SK-N-SH treated with all-trans-retinoic acid at 6 μM for 48 hours (cell line): ENCODE results near the gene KRT76.

ENCODE experiments used
- ARNTL ChIP-seq: fragments of 450-650 bp; formaldehyde crosslinking; IDR thresholded peaks from 2 replicates; pipeline ENCODE4 v1.5.0; 2020; ENCODE audit warnings: low read depth, mild to moderate bottlenecking, moderate library complexity, borderline replicate concordance
- PPARA ChIP-seq: fragments of 250-450 bp; sonication (Bioruptor Pico); IDR thresholded peaks from 2 replicates; pipeline ENCODE4 v1.5.0; 2020; ENCODE audit warnings: mild to moderate bottlenecking, borderline replicate concordance
- RARB ChIP-seq: fragments of 250-450 bp; sonication (Bioruptor Pico); IDR thresholded peaks from 2 replicates; pipeline ENCODE4 v1.8.0; 2021; ENCODE audit warnings: mild to moderate bottlenecking, moderate library complexity
- TOX ChIP-seq: fragments of 250-450 bp; sonication (Bioruptor Pico); IDR thresholded peaks from 2 replicates; pipeline ENCODE4 v1.8.0; 2021; ENCODE audit warnings: mild to moderate bottlenecking, moderate library complexity, borderline replicate concordance
- ZFP3 ChIP-seq: fragments of 250-450 bp; sonication (Bioruptor Pico); IDR thresholded peaks from 2 replicates; pipeline ENCODE4 v1.5.0; 2020; ENCODE audit warnings: mild to moderate bottlenecking, moderate library complexity
- ZFP30 ChIP-seq: fragments of 450-650 bp; formaldehyde crosslinking; IDR thresholded peaks from 2 replicates; pipeline ENCODE4 v1.5.0; 2022; ENCODE audit warnings: mild to moderate bottlenecking, moderate library complexity
- ZNF565 ChIP-seq: fragments of 450-650 bp; formaldehyde crosslinking; conservative IDR thresholded peaks from 2 replicates; pipeline ENCODE4 v1.5.0; 2020; ENCODE audit warnings: low read depth, mild to moderate bottlenecking, moderate library complexity
- ZNF8 ChIP-seq: fragments of 450-650 bp; formaldehyde crosslinking; IDR thresholded peaks from 2 replicates; pipeline ENCODE4 v1.5.0; 2020; ENCODE audit warnings: mild to moderate bottlenecking, moderate library complexity
- TF ChIP-seq, protein P1 (sequence below): fragments of 250-450 bp; sonication (Bioruptor Pico); IDR thresholded peaks from 2 replicates; pipeline ENCODE4 v1.5.1; 2020; ENCODE audit warnings: low read depth, mild to moderate bottlenecking, moderate library complexity
- TF ChIP-seq, protein P2 (sequence below): fragments of 250-450 bp; sonication (Bioruptor Pico); IDR thresholded peaks from 2 replicates; pipeline ENCODE4 v1.8.0; 2020; ENCODE audit warnings: mild to moderate bottlenecking, moderate library complexity, borderline replicate concordance
- TF ChIP-seq, protein P3 (sequence below): fragments of 250-450 bp; sonication (Bioruptor Pico); IDR thresholded peaks from 2 replicates; pipeline ENCODE4 v1.5.0; 2020; ENCODE audit warnings: mild to moderate bottlenecking, moderate library complexity
- TF ChIP-seq, protein P4 (sequence below): fragments of 250-450 bp; sonication (Bioruptor Pico); IDR thresholded peaks from 2 replicates; pipeline ENCODE4 v1.5.1; 2021; ENCODE audit warnings: mild to moderate bottlenecking, moderate library complexity

DNA sequence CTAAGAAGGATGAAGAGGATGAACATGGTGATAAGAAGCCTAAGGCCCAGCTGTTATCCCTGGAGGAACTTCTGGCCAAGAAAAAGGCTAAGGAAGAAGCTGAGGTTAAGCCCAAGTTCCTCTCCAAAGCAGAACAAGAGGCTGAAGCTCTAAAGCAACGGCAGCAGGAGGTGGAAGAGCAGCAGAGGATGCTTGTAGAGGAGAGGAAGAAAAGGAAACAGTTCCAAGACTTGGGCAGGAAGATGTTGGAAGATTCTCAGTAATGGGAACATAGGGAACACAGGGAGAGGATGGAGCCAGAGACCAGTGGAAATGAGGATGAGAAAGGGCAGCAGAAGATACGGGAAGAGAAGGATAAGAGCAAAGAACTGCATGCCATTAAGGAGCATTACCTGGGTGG is 46.4 kb downstream of the KRT76 start:
- TF ChIP-seq ZNF565 (no peak), TOX (CRISPR knock-in tag) (no peak), ZNF8 (CRISPR knock-in tag) (no peak), ARNTL (CRISPR knock-in tag) (no peak), ZFP30 (CRISPR knock-in tag) (no peak), PPARA (no peak), RARB (CRISPR knock-in tag) (no peak), ZFP3 (CRISPR knock-in tag) (no peak)
- TF ChIP-seq, protein P1, sequence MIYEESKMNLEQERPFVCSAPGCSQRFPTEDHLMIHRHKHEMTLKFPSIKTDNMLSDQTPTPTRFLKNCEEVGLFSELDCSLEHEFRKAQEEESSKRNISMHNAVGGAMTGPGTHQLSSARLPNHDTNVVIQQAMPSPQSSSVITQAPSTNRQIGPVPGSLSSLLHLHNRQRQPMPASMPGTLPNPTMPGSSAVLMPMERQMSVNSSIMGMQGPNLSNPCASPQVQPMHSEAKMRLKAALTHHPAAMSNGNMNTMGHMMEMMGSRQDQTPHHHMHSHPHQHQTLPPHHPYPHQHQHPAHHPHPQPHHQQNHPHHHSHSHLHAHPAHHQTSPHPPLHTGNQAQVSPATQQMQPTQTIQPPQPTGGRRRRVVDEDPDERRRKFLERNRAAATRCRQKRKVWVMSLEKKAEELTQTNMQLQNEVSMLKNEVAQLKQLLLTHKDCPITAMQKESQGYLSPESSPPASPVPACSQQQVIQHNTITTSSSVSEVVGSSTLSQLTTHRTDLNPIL (CRISPR knock-in tag): no peak
- TF ChIP-seq, protein P2, sequence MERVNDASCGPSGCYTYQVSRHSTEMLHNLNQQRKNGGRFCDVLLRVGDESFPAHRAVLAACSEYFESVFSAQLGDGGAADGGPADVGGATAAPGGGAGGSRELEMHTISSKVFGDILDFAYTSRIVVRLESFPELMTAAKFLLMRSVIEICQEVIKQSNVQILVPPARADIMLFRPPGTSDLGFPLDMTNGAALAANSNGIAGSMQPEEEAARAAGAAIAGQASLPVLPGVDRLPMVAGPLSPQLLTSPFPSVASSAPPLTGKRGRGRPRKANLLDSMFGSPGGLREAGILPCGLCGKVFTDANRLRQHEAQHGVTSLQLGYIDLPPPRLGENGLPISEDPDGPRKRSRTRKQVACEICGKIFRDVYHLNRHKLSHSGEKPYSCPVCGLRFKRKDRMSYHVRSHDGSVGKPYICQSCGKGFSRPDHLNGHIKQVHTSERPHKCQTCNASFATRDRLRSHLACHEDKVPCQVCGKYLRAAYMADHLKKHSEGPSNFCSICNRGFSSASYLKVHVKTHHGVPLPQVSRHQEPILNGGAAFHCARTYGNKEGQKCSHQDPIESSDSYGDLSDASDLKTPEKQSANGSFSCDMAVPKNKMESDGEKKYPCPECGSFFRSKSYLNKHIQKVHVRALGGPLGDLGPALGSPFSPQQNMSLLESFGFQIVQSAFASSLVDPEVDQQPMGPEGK: no peak
- TF ChIP-seq, protein P3, sequence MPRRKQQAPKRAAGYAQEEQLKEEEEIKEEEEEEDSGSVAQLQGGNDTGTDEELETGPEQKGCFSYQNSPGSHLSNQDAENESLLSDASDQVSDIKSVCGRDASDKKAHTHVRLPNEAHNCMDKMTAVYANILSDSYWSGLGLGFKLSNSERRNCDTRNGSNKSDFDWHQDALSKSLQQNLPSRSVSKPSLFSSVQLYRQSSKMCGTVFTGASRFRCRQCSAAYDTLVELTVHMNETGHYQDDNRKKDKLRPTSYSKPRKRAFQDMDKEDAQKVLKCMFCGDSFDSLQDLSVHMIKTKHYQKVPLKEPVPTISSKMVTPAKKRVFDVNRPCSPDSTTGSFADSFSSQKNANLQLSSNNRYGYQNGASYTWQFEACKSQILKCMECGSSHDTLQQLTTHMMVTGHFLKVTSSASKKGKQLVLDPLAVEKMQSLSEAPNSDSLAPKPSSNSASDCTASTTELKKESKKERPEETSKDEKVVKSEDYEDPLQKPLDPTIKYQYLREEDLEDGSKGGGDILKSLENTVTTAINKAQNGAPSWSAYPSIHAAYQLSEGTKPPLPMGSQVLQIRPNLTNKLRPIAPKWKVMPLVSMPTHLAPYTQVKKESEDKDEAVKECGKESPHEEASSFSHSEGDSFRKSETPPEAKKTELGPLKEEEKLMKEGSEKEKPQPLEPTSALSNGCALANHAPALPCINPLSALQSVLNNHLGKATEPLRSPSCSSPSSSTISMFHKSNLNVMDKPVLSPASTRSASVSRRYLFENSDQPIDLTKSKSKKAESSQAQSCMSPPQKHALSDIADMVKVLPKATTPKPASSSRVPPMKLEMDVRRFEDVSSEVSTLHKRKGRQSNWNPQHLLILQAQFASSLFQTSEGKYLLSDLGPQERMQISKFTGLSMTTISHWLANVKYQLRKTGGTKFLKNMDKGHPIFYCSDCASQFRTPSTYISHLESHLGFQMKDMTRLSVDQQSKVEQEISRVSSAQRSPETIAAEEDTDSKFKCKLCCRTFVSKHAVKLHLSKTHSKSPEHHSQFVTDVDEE (CRISPR knock-in tag): no peak
- TF ChIP-seq, protein P4, sequence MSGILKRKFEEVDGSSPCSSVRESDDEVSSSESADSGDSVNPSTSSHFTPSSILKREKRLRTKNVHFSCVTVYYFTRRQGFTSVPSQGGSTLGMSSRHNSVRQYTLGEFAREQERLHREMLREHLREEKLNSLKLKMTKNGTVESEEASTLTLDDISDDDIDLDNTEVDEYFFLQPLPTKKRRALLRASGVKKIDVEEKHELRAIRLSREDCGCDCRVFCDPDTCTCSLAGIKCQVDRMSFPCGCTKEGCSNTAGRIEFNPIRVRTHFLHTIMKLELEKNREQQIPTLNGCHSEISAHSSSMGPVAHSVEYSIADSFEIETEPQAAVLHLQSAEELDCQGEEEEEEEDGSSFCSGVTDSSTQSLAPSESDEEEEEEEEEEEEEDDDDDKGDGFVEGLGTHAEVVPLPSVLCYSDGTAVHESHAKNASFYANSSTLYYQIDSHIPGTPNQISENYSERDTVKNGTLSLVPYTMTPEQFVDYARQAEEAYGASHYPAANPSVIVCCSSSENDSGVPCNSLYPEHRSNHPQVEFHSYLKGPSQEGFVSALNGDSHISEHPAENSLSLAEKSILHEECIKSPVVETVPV (CRISPR knock-in tag): no peak
